ENCODE data around the gene STX19.

Gene STX19

GRCh38 chr3:94028093-94028837 lies at the start of gene STX19:
TSS of gene STX19 (minus strand) at chr3:94028597. CDS start at chr3:94015269, 13,328 bp downstream.
- Histone ChIP-seq H3K27me3 (replicated peaks) (no peaks in the 10 kb centered on the region), H3K4me3 (ENCODE audit: low read depth, low read length) (no peak within 1 kb of the TSS), H3K36me3 (replicated peaks) (no peaks in the 10 kb centered on the region), H3K27ac (no peak within 1 kb of the TSS)
- TF ChIP-seq CTCF (IDR thresholded peaks at IDR 0.05; ENCODE audit: low read depth, low read length, missing control alignments), result no peak
- in situ Hi-C loops (cut with HindIII; ENCODE audit: low pct_ligation_motif_present, low sequenced_read_pairs), result no loop called here
- DNase-seq, result no peak

- no peak overlapping the region for H3K4me3 ChIP-seq (ENCODE audit: low read depth, low read length)
- DNase-seq, result peak; percentile 42
- no peaks in the 10 kb centered on the region for H3K36me3 ChIP-seq (replicated peaks)
- no peak overlapping the region for H3K27ac ChIP-seq
- TF ChIP-seq CTCF (IDR thresholded peaks at IDR 0.05; ENCODE audit: low read depth, low read length, missing control alignments), result no peak
- H3K27me3 ChIP-seq (replicated peaks), result no peaks in the 10 kb centered on the region
- in situ Hi-C loops (cut with HindIII; ENCODE audit: low pct_ligation_motif_present, low sequenced_read_pairs), result no loop called here
These were observed 47.7 kb upstream of the STX19 start for GRCh38 chr3:94076055-94076454.

- no peak for DNase-seq
- H3K4me3 ChIP-seq (ENCODE audit: low read depth, low read length), result no peak overlapping the region
- no peaks in the 10 kb centered on the region for H3K36me3 ChIP-seq (replicated peaks)
- H3K27ac ChIP-seq, result no peak overlapping the region
- in situ Hi-C loops (cut with HindIII; ENCODE audit: low pct_ligation_motif_present, low sequenced_read_pairs), result no loop called here
- no peaks in the 10 kb centered on the region for H3K27me3 ChIP-seq (replicated peaks)
- TF ChIP-seq CTCF (IDR thresholded peaks at IDR 0.05; ENCODE audit: low read depth, low read length, missing control alignments), result no peak
These were observed 43.4 kb upstream of the STX19 start for GRCh38 chr3:94071713-94072284.

GRCh38 chr3:94070341-94070911 lies 42.0 kb upstream of the STX19 start:
- TF ChIP-seq CTCF (IDR thresholded peaks at IDR 0.05; ENCODE audit: low read depth, low read length, missing control alignments), result no peak
- Histone ChIP-seq H3K27me3 (replicated peaks) (no peaks in the 10 kb centered on the region), H3K27ac (no peak overlapping the region), H3K4me3 (ENCODE audit: low read depth, low read length) (no peak overlapping the region), H3K36me3 (replicated peaks) (no peaks in the 10 kb centered on the region)
- in situ Hi-C loops (cut with HindIII; ENCODE audit: low pct_ligation_motif_present, low sequenced_read_pairs), result no loop called here
- DNase-seq, result no peak

- no peak overlapping the region for H3K27ac ChIP-seq
- no peak overlapping the region for H3K4me3 ChIP-seq (ENCODE audit: low read depth, low read length)
- DNase-seq, result no peak
- H3K27me3 ChIP-seq (replicated peaks), result no peaks in the 10 kb centered on the region
- no peaks in the 10 kb centered on the region for H3K36me3 ChIP-seq (replicated peaks)
- in situ Hi-C loops (cut with HindIII; ENCODE audit: low pct_ligation_motif_present, low sequenced_read_pairs), result no loop called here
- peak; percentile 22 for TF ChIP-seq CTCF (IDR thresholded peaks at IDR 0.05; ENCODE audit: low read depth, low read length, missing control alignments)
These were observed 40.9 kb upstream of the STX19 start for GRCh38 chr3:94069194-94069813.
